Mammary epithelial cell (primary cell): ENCODE data around the gene SLC4A1AP.

ENCODE experiments used
- EZH2 ChIP-seq: IDR thresholded peaks from 2 replicates; pipeline ENCODE4 v1.6.1; 2012; ENCODE audit warnings: low read length, inconsistent platforms, borderline replicate concordance
- TF ChIP-seq, protein P1 (sequence below), 2 donors: IDR thresholded peaks in 1 of 2; conservative IDR thresholded peaks in 1 of 2; 2 replicates each; pipeline ENCODE4 v1.5.1; 2011 to 2012; ENCODE audit warnings: inconsistent platforms in 2 of 2, low read length in 2 of 2, mild to moderate bottlenecking in 2 of 2, control low read depth in 1 of 2, low read depth in 1 of 2; ENCODE audit not compliant: insufficient read depth in 1 of 2; ENCODE audit errors: extremely low read depth in 1 of 2

DNA sequence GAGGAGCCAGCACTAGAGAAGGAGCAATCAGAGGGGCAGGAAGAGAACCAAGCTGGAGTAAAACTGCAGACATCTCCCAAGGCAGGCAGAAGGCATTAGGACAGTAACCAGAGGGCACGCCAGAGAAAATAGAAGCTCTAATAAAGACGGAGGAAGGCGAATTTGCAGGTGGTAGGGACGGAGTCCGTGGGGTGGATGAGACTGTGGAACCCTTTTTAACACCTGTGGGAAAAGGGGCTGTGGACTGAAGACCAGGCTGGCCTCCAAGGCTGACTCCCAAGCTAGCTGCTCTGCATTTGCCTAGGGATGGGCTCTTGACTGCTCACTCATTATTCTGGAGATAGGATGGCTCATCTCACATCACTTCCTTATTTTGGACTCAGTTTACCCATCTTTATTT, 49.5 kb downstream of the SLC4A1AP start:
- TF ChIP-seq, protein P1, sequence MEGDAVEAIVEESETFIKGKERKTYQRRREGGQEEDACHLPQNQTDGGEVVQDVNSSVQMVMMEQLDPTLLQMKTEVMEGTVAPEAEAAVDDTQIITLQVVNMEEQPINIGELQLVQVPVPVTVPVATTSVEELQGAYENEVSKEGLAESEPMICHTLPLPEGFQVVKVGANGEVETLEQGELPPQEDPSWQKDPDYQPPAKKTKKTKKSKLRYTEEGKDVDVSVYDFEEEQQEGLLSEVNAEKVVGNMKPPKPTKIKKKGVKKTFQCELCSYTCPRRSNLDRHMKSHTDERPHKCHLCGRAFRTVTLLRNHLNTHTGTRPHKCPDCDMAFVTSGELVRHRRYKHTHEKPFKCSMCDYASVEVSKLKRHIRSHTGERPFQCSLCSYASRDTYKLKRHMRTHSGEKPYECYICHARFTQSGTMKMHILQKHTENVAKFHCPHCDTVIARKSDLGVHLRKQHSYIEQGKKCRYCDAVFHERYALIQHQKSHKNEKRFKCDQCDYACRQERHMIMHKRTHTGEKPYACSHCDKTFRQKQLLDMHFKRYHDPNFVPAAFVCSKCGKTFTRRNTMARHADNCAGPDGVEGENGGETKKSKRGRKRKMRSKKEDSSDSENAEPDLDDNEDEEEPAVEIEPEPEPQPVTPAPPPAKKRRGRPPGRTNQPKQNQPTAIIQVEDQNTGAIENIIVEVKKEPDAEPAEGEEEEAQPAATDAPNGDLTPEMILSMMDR (conservative IDR thresholded peaks at IDR 0.05 in 1 of 2, IDR thresholded peaks at IDR 0.05 in 1 of 2; ENCODE audit: extremely low read depth in 1 of 2, insufficient read depth in 1 of 2, low read depth in 1 of 2, low read length in 2 of 2), result no peak
- TF ChIP-seq EZH2, result no peak
